DLD1 (cell line): ENCODE measurements around the gene ZNF512B.
"Not testable (repeated sequence)": the region's sequence is repeated elsewhere in the genome, so short reads cannot be mapped to it uniquely, and the experiment has no call there.

Source experiments
- in situ Hi-C: cut with HindIII; loops from 2 replicates; pipeline ENCODE4 v1.10.0; 2017; ENCODE audit warnings: low sequenced_read_pairs

Gene ZNF512B, protein sequence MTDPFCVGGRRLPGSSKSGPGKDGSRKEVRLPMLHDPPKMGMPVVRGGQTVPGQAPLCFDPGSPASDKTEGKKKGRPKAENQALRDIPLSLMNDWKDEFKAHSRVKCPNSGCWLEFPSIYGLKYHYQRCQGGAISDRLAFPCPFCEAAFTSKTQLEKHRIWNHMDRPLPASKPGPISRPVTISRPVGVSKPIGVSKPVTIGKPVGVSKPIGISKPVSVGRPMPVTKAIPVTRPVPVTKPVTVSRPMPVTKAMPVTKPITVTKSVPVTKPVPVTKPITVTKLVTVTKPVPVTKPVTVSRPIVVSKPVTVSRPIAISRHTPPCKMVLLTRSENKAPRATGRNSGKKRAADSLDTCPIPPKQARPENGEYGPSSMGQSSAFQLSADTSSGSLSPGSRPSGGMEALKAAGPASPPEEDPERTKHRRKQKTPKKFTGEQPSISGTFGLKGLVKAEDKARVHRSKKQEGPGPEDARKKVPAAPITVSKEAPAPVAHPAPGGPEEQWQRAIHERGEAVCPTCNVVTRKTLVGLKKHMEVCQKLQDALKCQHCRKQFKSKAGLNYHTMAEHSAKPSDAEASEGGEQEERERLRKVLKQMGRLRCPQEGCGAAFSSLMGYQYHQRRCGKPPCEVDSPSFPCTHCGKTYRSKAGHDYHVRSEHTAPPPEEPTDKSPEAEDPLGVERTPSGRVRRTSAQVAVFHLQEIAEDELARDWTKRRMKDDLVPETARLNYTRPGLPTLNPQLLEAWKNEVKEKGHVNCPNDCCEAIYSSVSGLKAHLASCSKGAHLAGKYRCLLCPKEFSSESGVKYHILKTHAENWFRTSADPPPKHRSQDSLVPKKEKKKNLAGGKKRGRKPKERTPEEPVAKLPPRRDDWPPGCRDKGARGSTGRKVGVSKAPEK

DNA sequence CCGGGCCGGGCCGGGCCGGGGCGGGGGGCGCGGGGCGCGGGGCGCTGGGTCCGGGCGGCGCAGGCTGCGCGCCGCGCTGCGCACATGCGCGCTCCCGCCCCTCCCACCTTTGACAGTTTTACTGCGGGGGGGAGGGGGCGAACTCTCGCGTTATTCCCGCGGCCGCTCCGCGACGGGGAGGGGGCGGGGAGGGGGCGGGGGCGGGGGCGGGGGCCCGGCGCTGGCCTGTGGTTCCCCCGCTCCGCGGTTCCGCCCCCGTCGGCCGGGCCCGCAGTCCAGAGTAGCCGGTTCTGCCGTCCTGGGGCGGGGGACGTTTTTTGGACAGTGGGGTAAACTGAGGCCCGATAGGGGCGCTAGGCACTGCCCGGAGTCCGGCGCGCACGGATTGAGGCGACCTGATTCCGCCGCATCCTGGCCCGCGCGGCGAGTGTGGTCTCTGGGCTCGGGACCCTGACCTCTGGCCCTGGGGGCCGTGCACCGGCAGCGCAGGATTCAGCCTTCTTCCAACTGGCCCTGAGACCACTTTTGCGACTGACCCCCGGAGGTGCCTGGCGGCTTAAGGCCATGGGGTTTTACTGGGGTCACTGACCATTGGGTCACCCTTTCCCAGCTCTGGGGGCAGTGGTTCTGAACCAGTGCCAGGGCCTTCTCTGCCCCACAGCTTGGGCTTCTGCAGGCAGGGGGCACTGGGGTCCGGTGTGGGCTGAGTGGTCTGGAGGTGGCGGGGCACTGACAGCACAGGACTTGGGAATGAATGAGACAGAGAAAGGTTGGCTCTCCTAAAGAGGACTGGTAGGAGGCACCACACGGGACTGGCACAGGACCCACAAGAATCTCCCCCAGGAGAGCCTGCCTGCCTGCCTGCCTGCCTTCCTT lies at the start of gene ZNF512B:
Gene ZNF512B (minus strand): TSS at position 93 of the 876 bp plus-strand sequence. CDS start 1,980 bp downstream, outside the sequence.
- in situ Hi-C loops, result no loop called here

DNA sequence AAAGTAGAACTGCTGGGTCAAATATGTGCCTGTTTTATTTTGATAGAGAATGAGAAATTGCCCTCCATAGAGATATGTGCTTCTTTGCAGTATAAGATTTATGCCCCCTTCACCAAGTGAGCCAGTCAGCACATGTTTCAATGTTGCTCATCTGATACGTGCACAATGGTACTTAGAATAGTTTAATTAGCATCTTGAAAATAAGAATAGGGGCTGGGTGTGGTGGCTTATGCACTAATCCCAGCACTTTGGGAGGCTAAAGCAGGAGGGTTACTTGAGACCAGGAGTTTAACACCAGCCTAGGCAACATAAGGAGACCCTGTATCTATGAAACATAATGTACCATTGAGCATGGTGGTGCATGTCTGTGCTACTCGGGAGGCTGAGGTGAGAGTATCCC lies 45.9 kb upstream of the ZNF512B start:
- in situ Hi-C loops, result no loop called here

DNA sequence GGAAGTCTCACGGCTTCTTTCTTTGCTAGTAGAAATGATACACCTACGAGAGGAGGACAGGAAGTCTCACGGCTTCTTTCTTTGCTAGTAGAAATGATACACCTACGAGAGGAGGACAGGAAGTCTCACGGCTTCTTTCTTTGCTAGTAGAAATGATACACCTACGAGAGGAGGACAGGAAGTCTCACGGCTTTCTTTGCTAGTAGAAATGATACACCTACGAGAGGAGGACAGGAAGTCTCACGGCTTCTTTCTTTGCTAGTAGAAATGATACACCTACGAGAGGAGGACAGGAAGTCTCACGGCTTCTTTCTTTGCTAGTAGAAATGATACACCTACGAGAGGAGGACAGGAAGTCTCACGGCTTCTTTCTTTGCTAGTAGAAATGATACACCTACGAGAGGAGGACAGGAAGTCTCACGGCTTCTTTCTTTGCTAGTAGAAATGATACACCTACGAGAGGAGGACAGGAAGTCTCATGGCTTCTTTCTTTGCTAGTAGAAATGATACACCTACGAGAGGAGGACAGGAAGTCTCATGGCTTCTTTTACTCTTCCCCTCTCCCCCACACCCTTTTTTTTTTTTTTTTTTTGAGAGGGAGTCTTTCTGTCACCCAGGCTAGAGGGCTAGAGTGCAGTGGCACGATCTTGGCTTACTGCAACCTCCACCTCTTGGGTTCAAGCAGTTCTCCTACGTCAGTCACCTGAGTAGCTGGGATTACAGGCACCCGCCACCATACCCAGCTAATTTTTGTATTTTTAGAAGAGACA lies 42.8 kb upstream of the ZNF512B start:
- in situ Hi-C loops, result not testable (repeated sequence)

DNA sequence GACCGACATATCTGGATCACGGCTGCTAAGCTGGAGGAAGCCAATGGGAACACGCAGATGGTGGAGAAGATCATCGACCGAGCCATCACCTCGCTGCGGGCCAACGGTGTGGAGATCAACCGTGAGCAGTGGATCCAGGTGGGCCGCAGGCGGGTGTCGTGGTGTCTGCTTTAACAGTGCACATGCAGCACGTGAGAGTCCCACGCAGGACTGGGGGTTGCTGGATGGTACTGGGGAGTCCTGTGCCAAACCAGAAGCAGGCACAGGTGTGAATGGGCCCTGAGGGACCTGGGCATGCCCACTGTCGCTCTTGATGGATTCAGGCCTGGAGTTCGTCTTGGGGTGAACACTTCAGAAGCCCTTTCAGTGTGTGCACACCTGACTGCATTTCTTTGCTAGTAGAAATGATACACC lies 41.6 kb upstream of the ZNF512B start:
- in situ Hi-C loops, result no loop called here

DNA sequence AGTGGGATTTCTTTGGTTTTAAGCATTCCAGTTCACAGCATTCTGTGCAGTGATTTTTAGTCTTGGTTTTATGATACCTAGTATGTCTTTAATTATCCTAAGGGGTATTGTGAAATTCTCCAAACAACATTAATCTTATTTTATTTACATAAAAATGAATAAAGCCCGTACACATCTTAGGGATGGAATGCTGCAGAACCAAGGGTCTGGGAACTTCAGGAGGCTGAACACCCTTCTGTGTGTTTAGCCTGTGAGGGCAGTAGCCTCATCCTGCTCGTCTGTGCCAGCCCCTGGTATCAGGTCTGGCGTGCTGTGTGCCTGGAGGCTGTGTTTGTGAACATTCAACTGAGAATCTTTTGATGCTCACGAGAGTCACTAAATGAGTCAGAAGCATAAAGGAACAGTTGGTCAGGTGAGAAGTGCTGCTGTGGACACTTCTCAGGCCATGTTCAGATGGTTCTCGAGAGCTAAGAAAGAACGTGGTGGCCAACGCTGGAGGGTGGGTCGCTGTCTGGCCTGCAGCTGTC lies 41.0 kb upstream of the ZNF512B start:
- in situ Hi-C loops, result no loop called here

DNA sequence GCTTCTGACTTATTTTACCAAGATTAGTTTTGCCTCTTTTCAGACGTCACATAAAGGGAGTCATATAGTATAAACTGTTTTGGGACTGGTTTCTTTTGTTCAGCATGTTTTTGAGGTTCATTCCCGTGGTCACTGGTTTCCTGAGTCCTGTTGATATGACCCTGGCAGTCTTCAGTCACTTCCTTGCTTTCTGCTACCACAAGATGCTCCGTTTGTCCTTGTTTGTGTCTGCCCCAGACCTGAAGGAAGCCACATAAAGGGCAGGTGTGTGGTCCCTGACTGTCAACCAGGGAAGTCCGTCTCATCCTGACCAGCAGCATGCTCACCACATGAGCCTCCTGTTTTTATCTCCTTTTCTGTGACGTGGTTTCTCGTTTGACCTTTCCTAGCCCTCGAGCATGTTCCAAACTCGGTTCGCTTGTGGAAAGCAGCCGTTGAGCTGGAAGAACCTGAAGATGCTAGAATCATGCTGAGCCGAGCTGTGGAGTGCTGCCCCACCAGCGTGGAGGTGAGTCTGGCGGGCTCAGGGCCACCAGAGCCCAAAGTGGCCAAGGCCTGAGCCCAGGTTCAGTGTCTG lies 40.2 kb upstream of the ZNF512B start:
- in situ Hi-C loops, result no loop called here

DNA sequence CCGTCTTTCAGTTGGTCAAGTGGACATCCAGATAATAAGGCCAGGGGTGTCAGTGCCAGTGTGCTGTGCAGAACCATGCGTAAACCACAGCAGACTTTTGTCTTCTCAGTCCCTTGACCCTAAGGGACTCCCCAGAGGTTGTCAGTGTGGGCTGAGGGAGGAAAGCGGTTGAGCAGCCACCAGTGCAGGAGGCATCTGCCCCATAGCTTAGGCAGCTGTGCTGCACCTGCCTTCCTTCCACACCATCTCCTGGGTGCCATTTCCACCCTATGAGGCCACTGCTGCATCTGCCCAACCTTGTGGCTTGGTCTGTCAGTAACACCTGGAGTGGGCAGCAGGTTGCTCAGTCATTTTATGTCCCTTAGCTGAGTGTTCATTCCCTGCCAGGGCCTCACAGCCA lies 37.2 kb upstream of the ZNF512B start:
- in situ Hi-C loops, result no loop called here

DNA sequence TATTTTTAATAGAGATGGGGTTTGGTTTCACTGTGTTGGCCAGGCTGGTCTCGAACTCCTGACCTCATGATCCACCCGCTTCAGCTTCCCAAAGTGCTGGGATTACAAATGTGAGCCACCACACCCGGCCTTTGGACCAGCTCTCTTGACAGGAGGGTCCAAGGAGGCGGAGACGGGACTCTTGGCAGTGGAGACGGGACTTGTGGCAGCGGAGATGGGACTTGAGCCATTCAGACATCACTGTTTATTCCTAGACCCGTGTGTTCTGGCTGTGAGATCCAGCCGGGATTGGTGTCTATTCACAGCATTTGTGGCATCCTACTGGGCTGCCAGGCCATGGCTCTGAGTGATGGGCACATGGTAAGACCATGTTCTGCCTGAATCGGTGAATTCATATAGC lies 36.8 kb upstream of the ZNF512B start:
- in situ Hi-C loops, result no loop called here

DNA sequence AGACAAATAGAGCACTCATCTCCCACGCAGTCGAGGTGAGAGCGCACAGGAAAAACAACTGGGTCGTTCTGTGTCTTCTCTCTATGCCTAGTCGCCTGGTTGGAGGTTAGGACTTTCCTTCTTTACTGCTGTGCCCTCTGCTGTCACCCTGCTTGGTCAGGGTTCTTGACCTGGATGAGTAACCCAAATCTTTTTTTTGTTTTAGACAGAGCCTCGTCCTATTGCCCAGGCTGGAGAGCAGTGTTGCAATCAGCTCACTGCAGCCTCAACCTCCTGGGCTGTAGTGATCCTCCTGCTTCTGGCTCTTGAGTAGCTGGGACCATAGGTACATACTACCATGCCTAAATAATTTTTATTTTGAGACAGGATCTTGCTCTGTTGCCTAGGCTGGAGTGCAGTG lies 35.7 kb upstream of the ZNF512B start:
- in situ Hi-C loops, result no loop called here

DNA sequence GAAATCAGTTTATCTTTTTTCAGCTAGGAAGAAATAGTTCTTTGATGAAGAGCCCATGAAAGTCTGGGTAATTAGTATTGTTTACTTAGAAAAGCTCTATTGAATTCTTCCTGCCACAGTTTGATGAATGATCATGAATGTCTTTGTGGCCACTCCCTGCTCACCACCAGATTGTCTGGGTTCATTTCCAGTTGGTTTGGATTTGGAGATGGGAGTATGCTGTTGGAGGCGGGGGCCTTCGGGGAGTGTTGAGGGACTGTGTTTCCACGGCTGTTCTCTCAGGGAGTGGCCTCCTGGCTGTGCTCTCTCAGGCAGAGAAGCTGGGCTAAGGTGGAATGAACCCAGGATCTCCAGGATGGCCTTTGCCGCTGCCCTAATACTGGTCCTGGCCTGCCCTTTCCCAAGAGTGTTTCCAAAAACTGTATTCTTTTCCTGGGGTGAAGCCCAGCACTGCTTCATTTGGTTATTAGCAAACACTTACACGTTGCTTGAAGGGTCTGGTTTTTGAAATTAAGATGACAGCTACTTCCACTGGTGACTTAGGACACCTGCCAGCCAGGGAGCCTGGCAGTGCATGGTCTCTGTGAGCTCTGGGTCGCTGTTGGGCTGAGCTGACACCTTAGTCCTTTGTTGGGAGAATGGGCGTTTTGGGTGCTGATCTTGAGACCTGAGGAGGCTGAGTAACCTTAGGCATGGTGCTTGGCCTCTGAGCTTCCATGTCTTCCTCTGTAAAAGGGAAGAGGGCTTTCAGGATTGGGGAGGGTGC lies 34.4 kb upstream of the ZNF512B start:
- in situ Hi-C loops, result no loop called here

DNA sequence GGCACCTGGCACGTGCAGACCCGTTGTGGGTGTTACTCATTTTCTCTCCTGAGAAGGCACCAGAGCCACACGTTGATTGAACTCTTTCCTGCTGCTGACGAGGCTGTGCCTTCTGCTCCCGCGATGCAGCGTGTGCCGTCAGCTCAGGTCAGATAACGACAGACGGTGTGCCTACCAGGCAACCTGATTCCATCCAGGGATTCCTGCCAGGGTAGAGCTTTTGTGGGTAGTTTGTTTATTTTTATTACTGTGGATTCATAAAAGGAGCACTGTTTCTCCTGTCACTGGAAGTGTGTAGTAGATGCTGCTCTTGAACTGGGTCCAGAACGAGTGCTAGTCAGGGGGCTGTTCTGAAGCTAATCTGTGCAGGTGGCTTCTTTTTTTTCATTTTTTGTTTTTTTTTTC lies 31.9 kb upstream of the ZNF512B start:
- in situ Hi-C loops, result no loop called here

DNA sequence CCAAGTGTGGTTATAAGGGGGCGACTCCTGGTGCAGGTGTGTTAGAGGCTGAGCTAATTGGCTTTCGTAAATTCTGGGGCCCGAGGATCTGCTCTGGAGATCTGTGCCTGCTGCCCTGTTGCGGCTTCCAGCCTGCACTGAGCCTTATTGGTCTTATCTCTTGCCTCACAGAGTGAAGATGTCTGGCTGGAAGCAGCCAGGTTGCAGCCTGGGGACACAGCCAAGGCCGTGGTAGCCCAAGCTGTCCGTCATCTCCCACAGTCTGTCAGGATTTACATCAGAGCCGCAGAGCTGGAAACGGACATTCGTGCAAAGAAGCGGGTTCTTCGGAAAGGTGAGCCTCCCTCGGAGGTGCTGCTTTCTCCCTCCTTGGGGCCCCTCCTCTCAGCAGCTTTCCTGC lies 31.2 kb upstream of the ZNF512B start:
- in situ Hi-C loops, result no loop called here

DNA sequence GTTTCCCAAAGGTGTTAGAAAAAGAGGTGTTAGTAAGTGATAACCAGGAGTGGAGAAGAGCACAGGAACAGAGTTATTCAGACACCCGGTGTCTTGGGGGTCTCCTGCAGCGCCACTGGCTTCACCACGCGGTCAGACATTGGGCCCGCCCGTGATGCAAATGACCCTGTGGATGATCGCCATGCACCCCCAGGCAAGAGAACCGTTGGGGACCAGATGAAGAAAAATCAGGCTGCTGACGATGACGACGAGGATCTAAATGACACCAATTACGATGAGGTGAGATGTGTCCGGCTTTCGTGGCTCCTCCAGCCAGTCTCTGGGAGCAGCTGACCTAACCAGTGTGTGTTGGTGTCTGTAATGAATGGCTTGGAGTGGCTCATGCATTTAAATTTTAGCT lies 13.2 kb upstream of the ZNF512B start:
- in situ Hi-C loops, result no loop called here

DNA sequence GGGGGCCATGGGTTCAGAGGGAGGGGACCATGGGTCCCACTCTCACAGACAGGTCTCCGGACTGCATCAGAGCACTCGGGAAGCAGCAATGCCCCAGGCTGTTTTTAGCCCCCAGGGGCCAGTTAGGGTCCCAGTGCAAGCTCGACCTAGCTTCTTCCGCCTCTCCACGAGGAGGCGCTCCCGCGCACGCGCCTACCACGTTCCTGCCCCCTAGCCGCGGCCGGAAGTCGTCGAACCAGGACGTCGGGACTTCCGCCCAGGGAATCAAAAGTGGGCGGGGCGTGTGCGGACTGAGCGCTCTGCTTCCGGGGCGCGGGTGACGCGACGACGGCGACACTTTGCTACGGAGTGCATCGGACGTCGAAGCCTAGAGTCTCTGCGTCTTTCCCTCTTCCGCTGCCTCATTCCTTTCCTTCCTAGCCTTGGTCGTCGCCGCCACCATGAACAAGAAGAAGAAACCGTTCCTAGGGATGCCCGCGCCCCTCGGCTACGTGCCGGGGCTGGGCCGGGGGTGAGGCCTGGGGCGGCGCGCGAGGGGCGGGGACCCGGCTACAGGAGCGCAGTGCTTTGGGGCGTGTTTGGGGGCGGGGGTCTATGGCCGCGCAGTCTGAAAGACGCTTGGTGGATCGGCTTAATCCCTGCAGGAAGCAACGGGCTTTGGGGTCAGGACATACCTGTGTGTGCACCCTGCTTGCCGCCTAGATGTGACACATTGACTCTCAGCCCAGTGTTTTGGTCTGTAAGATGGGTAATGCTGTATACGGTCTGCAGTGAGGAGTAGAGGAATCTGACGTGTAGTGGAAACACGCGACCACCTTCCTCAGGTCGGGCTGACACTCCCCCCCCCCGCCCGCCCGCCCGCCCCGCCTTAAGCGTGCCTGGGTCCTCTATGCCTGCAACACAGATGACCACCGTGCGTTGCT lies 11.3 kb upstream of the ZNF512B start, which contains the start of gene PRPF6:
Gene PRPF6 (plus strand): TSS at position 327 of the 923 bp plus-strand sequence. CDS start 114 bp downstream, at position 441.
- in situ Hi-C loops, result no loop called here

DNA sequence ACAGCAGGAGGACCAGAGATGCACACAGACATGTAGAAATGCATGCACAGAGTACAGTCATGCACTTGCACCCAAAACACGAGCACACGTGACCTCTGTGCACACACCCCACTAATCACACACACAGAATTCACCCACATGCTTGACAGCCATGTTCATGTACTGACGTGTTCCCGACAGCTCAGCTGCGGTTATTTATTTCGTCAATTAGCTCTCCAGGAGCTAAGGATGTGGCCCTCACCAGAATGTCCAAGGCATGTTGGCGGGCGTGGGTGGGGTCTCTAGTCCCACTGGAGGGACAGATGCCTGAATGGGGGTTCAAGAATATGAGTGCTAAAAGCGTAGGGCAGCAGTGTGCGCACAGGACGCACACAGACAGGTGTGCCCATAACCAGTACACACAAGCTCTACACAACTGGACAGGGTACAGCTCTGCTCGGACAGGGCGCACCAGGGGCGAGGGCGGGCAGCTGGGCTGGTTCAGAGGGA lies 10.6 kb upstream of the ZNF512B start:
- in situ Hi-C loops, result no loop called here

DNA sequence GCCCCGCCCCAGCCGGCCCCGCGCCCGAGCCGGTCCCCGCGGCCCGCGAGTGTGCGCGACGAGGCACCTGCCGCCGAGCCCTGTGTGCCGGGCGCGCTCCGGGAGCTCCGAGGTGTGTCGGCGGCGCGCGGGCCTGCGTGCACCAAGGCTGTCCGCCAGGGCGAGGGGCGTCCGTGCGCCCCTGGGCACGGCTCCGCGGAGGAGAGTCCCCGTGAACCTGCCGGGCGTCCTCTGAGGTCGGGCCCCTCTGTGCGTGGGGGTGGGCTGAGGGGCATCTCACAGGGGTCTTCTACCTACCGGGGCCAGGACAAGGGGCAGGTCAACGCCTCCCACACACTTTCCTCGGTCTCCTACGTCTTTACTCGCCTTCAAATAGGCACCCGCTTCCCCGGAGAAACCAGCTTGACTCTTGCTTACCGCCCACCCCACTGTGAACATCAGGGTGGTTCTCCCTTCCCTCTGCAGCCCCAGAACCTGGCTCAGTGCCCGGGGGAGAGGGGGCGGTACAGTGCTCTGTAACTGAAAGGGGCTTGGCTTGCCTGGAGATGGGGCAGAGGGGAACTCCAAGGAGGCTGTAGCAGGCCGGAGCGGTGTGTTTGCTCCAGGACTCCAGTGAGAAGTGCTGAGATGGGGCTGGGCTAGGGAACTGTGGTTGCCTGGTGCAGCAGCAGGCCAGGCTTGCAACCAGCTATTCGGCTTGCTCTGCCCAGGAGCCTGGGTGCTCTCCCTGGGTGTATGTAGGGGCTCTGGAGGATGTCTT lies 10.0 kb upstream of the ZNF512B start, which contains the start of gene SAMD10:
Gene SAMD10 (minus strand): TSS at position 86 of the 760 bp plus-strand sequence. CDS start 175 bp downstream, outside the sequence.
- in situ Hi-C loops, result no loop called here

DNA sequence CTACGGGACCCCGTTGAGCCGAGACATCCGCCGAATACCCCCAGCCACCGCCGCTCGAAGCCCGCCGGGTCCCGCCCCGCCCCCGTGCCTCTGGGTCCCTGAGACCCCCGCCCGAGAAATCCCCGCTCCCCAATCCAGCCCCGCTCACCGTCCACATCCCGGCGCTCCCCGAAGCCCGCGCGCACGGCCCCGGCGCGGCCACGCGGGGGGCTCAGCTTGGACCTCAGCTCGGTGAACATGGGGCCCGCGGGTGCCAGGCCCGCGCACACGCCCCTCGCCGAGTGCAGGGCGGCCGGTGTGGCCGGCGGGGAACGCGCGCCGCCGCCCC lies 9.5 kb upstream of the ZNF512B start:
- in situ Hi-C loops, result no loop called here
